HG03045 (cell line): Measurements from ENCODE around the gene LSR.

Experiments used
- ATAC-seq: cut with Tn5 transposase; IDR thresholded peaks from one replicate; pipeline ENCODE4 v1.9.1; 2021; ENCODE audit warnings: mild to moderate bottlenecking, moderate library complexity; ENCODE audit not compliant: unreplicated experiment

The LSR gene

GRCh38 chr19:35240327-35240726 lies 8.5 kb upstream of the LSR start:
- ATAC-seq = no peak

DNA sequence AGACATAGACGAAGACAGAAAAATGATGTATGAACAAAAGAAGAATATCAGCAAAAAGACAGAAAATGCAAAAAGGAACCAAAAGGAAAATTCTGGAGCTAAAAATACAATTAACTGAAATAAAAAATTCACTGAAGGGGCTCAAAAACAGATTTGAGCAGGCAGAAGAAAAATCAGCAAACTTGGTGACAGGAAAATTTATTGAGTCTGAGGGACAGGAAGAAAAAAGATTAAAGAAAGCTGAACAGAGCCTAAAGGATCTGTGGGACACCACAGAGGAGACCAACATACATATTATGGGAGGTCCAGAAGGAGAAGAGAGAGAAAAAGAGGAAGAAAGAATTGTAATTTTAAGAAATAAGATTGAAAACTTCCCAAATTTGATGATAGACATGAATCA lies 7.4 kb upstream of the LSR start:
- no peak for ATAC-seq

DNA sequence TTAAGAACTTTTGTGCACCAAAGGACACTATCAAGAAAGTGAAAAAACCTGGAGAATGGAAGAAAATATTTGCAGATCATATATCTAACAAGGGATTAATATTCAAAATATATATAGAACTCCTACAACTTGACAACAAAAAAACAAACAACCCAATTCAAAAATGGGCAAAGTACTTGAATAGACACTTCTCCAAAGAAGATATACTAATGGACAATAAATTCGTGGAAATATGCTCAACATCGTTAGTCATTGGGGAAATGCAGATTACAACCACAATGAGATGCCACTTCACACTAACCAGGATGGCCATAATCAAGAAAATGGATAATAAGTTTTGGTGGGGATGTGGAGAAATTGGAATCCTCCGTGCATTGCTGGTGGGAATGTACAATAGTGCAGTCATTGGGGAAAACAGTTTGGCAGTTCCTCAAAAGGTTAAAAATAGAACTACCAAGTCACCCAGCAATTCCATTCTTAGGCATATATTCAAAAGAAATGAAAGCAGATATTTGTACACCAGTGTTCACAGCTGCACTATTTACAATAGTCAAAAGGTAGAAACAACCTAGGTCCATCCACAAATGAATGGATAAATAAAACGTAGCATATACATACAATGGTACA lies 2.2 kb upstream of the LSR start:
- no peak for ATAC-seq

GRCh38 chr19:35247526-35248309 lies 1.1 kb upstream of the LSR start:
- peak; percentile 44 for ATAC-seq

DNA sequence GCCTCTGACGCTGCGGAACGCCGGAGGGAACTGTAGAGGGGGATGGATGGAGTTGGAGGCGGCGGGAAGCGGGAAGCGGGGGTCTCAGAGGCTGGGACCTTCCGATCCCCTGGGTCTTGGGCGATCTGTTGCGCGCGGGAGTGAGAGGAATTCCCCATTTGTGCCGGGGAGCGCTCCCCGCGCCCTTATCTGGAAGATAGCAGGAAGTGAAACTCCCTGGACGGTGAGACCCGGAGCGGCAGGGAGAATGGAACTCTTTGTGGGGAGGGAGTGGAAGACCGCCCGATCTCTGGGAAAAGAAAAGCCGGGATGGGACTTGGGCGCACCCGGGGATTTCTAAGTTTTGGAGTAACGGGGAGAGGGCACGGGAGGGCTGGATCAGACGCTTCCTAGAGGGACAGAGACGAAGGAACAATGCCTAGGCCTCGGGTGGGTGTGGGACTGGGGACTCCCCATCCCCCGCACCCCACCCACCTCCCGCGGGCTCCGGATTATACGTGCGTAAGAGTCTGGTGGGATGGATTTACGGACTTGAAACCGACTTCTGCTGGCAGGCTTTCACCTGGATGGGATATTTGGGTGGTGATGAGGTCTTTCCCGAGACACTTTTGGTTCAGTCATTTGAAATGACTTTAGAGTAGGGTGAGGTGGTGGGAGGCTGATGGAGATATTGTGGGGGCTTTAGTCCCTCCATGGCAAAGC lies 495 bp downstream of the LSR start:
- ATAC-seq = peak; percentile 6

DNA sequence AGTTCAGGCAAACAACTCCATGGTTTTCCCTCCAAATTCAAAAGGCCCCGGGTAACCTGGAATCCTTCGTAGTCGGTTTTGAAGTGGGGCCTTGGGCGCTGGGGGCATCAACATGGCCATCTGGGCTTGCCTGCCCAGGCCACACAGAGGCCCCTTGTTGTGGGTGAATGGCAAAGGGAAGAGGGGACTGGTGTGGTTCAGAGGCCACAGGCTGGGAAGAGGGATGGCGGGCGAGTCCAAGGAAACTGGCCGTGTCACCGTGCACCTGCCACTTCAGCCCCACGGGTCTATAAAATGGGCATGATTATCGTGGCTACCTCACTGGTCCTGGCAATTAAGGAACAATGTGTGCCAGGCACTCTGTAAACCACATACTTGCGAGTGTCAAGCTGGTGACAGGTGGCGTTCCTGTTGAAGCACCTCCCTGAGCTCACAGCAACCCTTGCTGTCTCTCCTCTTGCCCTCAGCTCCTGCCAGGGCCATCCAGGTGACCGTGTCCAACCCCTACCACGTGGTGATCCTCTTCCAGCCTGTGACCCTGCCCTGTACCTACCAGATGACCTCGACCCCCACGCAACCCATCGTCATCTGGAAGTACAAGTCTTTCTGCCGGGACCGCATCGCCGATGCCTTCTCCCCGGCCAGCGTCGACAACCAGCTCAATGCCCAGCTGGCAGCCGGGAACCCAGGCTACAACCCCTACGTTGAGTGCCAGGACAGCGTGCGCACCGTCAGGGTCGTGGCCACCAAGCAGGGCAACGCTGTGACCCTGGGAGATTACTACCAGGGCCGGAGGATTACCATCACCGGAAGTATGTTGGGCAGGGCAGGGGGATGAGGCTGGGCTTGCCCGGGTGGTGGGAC lies 1.3 kb downstream of the LSR start:
- no peak for ATAC-seq

DNA sequence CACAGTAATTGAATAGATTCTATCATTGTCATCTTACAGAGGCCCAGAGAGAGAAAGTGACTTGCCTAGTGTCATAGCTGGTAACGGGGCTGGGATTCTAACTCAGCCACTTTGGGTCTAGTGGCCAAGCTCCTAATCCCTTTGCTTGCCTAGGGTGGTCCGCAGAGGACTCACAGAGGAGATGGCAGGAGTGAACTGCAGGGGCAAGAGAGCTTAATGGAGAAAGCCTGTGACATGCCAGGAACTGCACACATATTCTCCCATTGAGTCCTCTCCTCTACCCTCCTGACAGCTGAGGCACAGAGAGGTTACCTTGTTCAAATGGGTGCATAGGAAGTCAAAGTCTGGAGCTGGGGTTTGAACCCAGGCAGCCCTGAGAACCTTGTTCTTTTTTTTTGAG lies 2.7 kb downstream of the LSR start:
- no peak for ATAC-seq

DNA sequence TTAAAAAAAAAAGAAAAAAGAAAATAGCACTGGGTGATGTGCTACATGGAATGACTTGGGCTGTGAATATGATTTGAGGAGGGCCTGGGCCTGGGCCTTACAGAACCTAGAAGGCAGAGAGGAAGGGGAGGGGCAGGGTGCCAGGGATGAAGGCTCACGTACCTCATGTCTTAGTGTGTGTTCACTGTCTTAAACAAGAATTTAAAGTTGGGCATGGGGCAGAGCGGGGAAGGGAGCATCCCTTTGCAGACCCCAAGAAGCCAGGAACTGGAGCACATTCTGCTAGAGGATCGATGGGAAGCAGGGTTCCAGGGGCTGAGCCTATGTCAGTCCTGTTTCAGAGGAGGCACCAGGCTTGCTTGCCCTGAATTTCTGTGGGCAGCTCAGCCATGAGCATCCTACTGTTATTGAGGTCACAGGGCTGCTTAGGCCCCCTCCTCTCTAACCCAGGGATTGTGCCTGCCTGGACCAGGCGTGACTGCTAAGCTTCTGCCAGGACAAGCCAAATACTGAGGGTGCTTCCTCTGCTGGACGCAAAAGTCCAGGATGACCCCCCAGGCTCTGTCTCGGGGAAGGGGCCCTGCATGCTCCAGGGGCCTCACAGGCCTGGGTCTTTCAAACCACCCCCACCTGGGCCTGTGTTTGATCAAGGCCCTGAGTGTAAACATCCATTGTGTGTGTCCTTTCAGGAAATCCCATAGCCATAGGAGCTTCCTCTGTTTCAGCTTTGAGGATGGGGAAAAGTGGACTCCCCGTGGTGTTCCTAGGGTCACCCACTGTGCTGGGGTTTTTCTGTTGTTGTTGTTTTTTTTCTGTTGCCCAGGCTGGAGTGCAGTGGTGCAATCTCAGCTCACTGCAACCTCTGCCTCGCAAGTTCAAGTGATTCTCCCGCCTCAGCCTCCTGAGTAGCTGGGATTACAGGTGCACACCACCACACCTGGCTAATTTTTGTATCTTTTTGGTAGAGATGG lies 4.8 kb downstream of the LSR start:
- ATAC-seq = no peak

DNA sequence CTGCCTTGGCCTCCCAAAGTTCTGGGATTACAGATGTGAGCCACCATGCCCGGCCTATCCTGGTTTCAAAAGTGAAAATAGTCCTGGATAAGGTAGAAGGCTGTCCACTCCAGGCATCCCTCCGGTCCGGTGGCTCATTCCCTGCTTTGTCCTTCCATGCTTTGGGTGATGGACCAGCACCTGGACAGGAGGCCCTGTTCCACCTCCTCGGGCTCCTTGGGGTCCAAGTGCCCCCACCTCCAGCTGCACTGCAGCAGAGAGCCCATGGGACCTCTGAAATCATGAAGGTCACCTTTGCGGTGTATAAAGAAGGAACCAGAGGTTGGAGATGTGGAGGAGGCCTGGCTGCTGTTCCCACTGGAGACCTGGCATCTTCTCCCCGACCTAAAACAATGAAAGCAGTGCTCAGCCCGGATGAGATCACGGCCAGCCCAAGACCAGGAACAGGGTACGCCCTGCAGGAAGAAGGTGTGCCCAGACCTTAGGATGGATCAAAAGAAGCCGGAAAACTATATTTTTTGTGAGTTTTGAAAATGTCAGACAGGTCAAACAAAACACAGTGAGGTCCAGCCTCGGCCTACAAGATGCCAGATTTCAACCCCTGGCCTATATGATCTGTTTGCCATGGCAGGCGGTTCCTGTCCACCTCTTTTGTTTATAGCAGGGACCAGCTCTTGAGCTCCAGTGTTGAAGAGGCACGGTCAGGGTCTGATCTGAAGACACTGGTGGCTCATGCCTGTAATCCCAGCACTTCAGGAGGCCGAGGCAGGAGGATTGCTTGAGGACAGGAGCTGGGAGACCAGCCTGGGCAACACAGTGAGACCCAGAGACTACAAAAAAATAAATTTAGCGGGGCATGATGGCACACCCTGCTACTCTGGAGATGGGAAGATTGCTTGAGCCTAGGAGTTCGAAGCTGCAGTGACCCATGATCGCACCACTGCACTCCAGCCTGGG lies 5.8 kb downstream of the LSR start:
- no peak for ATAC-seq

GRCh38 chr19:35256566-35256965 lies 7.8 kb downstream of the LSR start:
- ATAC-seq = no peak

DNA sequence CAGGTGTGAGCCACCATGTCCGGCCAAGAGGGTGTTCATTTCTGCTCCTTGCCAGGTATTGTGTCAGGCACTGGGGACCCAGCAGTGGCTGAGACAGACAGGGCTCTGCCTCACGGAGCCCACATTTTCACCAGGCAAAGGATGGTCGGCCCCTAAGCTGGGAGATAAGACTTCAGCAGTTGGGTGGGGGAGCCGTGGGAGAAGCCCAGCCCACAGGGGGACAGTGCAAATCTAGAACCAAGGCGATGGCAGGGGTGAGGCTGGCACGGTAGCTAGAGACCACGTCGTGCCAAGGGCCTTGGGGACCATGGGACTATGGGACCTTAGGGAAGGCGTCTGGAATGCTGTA lies 8.3 kb downstream of the LSR start:
- no peak for ATAC-seq

DNA sequence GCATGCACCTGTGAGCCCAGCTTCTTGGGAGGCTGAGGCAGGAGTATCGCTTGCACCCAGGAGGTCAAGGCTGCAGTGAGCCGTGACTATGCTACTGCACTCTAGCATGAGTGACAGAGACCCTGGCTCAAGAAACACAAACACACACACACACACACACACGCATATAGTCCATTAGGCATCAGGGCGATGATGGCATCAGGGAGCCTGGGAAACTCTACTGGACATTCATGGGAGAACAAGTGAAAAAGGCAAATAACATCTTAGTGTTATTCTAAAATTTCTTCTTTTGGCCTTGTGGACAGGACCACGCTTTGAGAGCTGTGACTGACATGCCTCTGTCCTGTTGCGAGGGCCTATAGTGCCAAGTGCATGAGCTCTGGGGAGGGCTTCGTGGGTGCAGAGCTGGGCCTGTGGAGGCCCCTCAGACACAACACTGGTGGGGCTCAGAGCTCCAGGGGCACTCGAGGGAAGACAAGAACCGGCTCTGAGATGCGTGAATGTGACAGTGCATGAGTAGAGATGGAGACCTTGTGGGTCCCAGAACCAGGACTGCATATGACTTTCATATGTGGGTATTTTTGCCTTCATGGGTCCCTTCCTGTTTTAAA lies 12.0 kb downstream of the LSR start:
- no peak for ATAC-seq

GRCh38 chr19:35261356-35262100 lies 12.7 kb downstream of the LSR start:
- no peak for ATAC-seq

DNA sequence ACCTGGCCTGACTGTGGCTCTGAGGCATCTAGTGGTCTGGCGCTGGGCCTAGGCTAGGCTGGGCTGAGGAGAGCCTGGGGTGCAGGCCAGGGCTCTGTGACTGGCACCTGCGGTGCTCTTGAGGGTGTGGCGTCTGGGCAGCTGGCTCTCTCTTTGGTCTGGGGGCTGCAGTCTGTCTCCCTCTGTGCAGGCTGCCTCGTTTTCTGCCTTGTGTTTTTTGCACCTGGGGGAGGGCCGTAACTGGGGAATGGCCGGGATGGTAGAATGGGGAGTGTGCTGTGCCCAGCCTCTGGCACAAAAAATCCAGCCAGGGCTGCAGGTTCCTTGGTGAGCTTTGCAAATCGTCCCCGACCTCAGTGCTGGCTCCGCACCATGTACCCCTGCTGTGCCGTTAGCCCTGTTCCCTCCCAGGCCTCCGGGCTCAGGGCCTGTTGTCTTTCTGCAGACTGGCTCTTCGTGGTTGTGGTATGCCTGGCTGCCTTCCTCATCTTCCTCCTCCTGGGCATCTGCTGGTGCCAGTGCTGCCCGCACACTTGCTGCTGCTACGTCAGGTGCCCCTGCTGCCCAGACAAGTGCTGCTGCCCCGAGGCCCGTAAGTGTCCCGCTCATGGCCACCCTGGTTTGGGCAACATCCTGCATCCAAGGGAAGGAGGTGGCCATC lies 13.4 kb downstream of the LSR start:
- ATAC-seq = no peak

DNA sequence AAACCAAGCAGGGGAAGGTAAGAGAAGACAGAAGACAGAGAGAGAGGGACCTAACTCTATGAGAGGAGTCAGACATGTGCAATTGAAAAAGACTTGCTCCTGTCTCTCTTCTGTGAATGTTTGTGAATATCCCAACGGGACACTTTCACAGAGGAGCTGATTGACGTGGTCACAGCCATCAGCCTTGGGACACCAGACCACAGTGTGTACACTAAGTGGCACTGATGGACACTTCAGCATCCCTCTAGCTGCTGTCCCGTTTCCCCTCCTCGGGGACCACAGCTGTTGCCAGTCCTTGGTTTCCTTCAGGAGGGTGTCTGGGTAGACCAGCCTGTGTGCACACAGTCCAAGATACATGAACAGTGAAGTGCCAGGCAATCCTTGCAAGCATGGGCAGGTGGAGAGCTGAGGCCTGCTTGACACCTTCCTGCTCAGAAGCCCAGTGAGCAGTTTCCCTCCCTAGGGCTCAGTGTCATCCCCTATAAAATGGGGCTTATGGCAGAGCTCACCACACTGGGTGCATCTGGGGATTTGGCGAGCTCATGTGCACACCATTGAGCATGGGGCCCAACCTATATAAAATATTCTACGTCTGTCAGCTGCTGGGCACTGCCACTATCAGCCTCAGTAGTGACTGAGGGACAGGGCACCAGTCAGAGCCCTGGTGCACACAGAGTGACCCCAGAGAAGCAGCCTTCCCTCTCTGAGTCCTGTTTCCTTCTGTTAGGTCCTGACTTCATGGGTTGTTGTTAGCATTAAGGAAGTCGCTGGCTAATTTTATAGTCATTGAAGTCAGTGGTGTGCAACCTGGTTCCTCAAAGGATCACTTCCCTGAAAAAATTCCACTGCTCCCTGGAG lies 15.7 kb downstream of the LSR start:
- ATAC-seq = no peak

DNA sequence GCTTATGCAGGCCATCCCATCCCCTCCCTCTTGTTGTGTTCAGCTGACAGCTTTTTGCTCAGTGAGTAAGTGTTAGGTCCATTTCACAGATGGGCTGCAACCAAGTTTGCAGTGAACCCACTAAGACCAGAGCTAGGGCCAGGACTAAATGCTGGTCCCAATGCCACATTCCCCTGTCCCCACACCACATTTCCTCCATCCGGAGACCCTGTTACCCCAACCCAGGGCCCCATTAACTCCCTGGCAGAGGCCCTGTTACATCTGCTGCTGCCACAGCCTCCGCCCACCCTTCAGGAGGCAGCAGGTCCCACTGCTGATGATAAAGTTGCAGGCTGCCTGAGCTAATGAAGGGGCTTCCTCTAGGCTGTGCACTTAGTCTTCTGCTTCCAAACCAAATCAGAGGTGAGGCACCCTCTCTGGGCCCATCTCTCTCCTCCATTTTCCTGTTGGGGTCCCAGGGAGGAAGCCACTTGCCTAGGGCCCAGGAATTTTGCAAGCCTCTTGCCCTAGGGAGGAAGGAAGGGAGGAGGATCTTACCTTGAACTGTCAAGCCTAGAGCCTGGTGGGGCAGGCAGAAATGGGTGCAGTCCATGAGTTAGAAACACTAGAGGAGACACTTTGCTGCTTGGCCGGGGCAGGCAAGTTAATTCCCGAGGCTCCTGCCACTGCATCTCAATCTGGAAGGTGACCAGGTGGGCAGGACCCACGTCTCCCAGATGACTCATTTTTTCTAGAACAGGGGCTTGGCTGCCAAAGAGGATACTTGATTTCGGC lies 16.5 kb downstream of the LSR start:
- ATAC-seq = no peak
